T1000 (cell line): ENCODE data around the gene IL22RA2.

ENCODE experiments used
- DNase-seq: peaks from one replicate; lab custom pipeline; 2025; ENCODE audit warnings: mixed read lengths; lab: John Stamatoyannopoulos, UW

Gene IL22RA2

GRCh38 chr6:137167702-137168377 lies 5.6 kb downstream of the IL22RA2 start:
- DNase-seq = no peak

DNA sequence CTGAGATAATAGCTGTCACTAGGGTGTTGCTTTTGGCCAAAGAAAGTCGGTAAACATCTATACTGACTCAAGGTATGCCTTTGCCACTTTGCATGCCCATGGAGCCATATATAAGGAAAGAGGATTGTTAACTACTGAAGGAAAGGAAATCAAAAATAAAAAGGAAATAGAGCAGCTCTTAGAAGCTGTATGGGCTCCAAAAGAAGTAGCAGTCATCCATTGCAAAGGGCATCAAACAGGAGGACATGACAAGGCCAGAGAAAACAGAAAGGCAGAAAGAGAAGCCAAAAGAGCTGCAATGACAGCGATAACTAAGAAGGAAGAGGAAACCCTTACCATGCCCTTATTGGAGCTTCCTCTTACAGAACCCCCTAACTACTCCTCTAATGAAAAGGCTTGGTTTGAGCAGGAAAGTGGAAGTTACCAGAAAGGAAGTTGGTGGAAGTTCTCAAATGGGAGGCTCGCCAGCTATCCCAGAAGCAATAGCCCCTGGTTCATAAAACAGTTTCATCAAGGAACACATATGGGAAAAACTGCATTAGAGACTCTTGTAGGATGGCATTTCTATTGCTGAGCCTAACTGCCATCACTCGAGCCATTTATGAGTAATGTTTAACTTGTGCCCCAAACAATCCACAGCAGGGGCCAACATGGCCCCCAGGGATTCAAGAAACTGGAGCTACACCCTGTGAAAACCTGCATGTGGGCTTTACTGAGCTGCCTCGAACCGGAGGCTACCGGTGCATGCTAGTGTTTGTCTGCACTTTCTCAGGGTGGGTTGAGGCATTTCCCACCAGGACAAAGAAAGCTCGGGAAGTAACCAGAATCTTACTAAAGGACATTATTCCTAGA lies 7.0 kb downstream of the IL22RA2 start:
- no peak for DNase-seq

- no peak for DNase-seq
These were observed 7.8 kb downstream of the IL22RA2 start for GRCh38 chr6:137165375-137166246.

- DNase-seq = no peak
These were observed 9.6 kb downstream of the IL22RA2 start for GRCh38 chr6:137163732-137164318.

GRCh38 chr6:137162692-137163306 lies 10.6 kb downstream of the IL22RA2 start:
- no peak for DNase-seq

GRCh38 chr6:137161949-137162348 lies 11.5 kb downstream of the IL22RA2 start:
- no peak for DNase-seq

DNA sequence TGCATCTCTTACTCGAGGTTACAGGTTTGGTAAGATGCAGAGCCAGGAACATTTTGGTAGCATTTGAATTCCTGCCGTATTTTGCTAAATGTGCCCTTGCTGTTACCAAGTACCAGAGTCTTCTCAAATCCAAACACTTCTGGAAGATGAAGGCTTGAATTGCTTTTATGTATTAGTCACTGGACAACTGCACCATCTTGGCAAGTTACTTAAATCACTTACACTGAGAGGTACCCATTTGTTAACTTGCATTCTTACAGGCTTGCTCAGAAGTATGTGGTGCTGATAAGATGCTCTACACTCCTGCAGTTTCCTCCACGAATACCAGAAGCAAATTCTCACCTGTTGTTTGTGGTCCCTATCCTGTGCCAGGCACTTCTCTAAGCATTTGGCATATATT lies 12.7 kb downstream of the IL22RA2 start:
- no peak for DNase-seq

DNA sequence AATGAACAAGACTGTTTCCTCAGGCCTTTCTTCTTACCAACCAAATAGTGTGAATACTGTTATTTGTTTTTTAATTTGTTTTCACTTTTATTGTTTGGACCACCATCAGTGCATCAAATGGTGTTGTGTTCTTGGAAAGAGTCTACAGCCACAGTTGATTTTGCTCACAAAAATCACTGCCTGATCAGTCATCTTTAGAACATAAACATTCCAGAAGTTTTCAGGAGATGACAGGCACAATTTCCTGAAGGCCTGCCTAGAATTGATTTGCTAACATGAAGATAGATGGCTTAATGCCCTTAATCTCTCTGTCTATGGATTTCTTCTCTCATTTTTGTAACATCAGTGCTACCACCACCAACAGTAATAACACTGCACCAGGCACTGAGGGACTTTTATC lies 13.5 kb downstream of the IL22RA2 start:
- no peak for DNase-seq

DNA sequence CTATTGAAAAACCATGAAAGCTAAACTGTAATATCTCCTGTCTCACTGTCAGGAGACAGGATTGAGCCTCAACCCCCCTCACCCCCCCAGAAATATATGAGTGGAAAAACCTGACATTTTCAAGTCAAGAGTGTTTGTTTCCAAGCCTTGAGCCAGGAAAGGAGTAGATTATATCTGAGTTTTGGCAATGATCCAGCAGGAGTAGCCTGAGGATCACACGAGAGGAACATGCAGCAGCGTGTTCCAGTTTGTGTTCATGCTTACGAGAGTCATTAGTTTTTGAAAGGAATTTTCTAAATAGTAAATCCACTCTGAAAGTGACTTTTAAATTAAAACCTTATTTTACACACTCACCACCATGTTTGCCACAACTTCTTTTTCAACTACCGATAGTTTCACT lies 15.8 kb downstream of the IL22RA2 start:
- DNase-seq = no peak

DNA sequence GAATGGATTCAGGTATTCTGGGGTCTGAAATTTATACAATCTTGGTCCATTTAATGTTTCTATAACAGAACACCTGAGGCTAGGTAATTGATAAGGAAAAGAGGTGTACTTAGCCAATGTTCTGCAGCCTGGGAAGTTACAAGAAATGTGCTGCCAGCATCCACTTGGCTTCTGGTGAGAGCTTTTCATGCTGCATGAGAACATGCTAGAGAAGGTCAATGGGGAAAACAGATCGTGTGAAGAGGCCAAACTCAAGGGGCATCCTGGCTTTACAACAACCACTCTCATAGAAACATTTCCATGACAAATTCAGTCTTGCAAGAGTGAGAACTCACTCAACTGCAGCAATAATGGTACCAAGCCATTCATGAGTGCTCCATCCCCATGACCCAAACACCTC lies 16.8 kb downstream of the IL22RA2 start:
- no peak for DNase-seq

- no peak for DNase-seq
These were observed 17.6 kb downstream of the IL22RA2 start for GRCh38 chr6:137155830-137156229.

GRCh38 chr6:137150072-137150471 lies 23.4 kb downstream of the IL22RA2 start:
- no peak for DNase-seq

DNA sequence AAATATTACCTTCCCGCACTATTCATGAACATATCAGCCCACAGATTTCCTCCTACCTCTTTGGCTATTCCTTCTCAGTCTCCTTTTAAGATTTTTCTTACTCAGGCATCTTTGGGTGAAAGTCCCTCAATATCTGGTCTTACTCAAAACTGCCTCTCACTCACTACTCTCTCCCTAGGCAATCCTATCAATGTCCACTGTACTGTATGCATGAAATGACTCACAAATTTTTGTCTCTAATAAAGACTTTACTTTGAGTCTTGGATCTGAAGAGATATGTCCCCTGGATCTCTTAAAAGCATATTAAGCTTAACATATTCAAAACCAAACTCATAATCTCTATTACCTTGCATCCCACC lies 24.4 kb downstream of the IL22RA2 start:
- DNase-seq = no peak

DNA sequence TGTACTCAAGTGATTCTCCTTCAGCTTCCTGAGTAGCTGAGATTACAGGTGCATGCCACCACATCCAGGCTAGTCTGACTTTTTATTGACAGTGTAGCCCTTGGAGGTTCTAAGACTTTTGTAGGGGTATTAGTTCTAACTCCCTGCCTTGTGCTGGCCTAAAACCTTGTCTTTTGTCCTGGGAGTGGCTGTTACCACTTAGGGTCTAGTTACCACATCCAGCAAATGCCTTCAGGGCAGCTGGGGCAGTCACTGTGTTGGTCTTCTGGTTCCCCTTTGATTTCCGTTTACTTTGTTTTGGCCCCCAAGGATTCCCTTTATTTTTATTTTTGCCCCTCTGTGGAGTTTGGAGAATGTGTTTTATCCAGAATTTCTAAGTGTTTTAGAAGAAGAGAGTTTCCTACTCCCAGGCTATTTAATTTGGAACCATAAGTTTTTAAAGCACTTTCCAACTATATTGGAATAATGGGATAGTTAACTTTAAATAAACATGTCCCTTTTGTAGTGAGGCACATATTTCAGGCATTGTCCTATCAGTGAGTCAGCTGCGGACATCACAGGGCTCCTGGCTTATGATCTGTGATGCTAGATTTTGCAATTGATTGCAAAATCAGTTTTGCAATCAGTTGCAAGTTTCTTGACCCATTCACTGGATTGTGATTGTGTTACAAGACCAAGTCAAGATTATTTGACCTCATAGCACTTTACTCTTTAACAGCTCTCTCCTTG lies 25.0 kb downstream of the IL22RA2 start:
- no peak for DNase-seq

GRCh38 chr6:137147195-137147594 lies 26.2 kb downstream of the IL22RA2 start:
- DNase-seq = no peak

DNA sequence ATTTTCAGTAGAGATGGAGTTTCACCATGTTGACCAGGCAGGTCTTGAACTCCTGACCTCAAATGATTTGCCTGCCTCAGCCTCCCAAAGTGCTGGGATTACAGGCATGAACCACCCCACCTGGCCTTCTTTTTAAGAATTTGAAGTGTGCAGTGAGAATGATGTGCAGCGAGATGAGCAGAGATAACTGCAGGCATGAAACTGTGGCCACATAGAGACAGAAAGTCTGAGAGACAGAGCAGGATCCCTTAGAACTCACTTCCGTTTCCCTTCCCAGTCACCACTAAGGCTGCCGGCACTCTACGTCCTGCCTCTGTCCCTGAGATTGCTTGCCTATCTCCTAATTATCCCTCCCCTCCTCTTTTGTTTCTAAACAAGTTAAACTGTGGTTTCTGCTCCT lies 27.2 kb downstream of the IL22RA2 start:
- no peak for DNase-seq

- no peak for DNase-seq
These were observed 28.0 kb downstream of the IL22RA2 start for GRCh38 chr6:137145421-137145820.

- no peak for DNase-seq
These were observed 37.4 kb downstream of the IL22RA2 start for GRCh38 chr6:137136065-137136464.

DNA sequence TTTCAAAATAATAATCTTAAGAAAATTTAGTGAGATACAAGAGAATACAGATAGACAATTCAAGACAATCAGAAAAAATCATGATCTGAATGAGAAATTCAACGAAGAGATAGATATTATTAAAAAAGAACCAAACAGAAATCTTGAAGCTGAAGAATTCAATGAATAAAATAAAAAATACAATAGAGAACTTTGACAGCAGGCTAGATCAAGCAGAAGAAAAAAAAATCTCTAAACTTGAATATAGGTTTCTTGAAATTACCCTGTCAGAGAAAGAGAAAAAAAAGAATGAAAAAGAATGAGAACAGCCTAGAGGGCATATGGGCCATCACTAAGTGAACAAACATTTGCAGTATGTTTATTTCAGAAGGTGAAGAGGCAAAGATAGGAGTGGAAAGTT lies 39.0 kb downstream of the IL22RA2 start:
- DNase-seq = no peak

GRCh38 chr6:137133122-137133521 lies 40.3 kb downstream of the IL22RA2 start:
- DNase-seq = no peak

DNA sequence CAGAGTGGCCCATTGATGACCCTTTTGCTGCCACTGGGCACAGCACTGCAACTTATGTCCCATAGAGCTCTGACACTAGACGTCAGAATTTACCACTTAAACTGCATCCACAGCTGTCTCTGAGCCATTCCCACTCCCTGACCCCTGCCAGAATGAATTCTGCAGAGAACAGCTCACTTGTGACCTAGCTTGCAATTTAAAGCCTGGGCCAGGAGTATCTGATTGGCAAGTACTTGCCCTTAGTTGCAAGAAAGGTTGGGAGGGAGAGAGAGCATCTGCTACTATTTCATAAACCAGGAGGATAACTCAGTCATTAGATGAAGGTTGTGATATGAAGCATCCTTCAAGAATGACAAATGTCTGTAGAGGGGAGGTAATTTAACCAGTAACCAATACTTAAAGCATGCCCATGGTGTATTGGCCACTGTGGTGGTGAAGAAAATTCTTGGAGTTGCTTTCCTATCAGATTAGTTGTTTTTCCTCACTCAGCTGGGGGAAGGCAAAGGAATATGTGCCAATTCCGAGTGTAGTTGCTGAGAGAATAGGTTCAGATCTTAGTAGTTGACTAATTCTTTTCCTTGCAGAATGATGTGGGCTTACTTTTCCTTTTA lies 46.5 kb downstream of the IL22RA2 start:
- DNase-seq = no peak
